ENCODE measurements around the gene KLHL20. TPM values are rescaled to one million over a fixed set of nuclear protein-coding genes. Genes with fewer than 3 reads are reported as not detected.

The KLHL20 gene
- total and polyA plus RNA-seq, 2 of the 8 experiments (the other 6 are each of a cell fraction or from before 2014, with no cell fraction given) = 4.9 to 12.3 TPM

- no peak for TF ChIP-seq CHD7 (IDR thresholded peaks at IDR 0.05; ENCODE audit: insufficient replicate concordance, low read length)
- no peak for TF ChIP-seq SRF (IDR thresholded peaks at IDR 0.05; ENCODE audit: low read depth, low read length)
- no peak for TF ChIP-seq SP1 (IDR thresholded peaks at IDR 0.05; ENCODE audit: low read depth, low read length)
- no peak for TF ChIP-seq CREB1 (IDR thresholded peaks at IDR 0.05)
- TF ChIP-seq CTCF (IDR thresholded peaks at IDR 0.05; ENCODE audit: control extremely low read depth in 1 of 3, insufficient read depth in 1 of 3, low read depth in 1 of 3, low read length in 3 of 3) = no peak
- no peak for TF ChIP-seq SP4 (IDR thresholded peaks at IDR 0.05; ENCODE audit: low read length)
Measured at GRCh38 chr1:173821680-173822079, 106.9 kb downstream of the KLHL20 start (continued).

Data from H1 (cell line).